ENCODE results near the gene CLTC. TPM values are rescaled to one million over a fixed set of nuclear protein-coding genes. Genes with fewer than 3 reads are reported as not detected.

Gene CLTC
- total and polyA plus RNA-seq, 10 of the 15 experiments (the other 5 are each of a cell fraction or from before 2014, with no cell fraction given) = 77.5 to 188 (median 129) TPM

- TF ChIP-seq RELB (IDR thresholded peaks at IDR 0.05; ENCODE audit: low read depth) (peak; percentile 81), MLLT1 (IDR thresholded peaks at IDR 0.05) (peak; percentile 14; the same call in 1 of the 2 replicates), ATF3 (IDR thresholded peaks at IDR 0.05; ENCODE audit: borderline replicate concordance, extremely low read depth, low read depth, low read length) (no peak), ZNF687 (IDR thresholded peaks at IDR 0.05) (peak; percentile 93), POU2F2 (IDR thresholded peaks at IDR 0.05; ENCODE audit: borderline replicate concordance, low read depth, low read length) (peak; percentile 71; the same call in 2 of the 3 replicates), NRF1 (conservative IDR thresholded peaks at IDR 0.05; ENCODE audit: low read depth, low read length) (no peak), ZNF24 (IDR thresholded peaks at IDR 0.05) (no peak), SPI1 (IDR thresholded peaks at IDR 0.05; ENCODE audit: borderline replicate concordance, insufficient read depth, low read depth, low read length) (peak; percentile 29; the same call in 1 of the 2 replicates), ZBTB40 (IDR thresholded peaks at IDR 0.05; ENCODE audit: borderline replicate concordance) (peak; percentile 97), ASH2L (IDR thresholded peaks at IDR 0.05; ENCODE audit: borderline replicate concordance, low read depth) (0 out of 2 replicates have a peak, but pooled peaks have one; percentile 43), ZBED1 (IDR thresholded peaks at IDR 0.05; ENCODE audit: borderline replicate concordance) (peak; percentile 81; the same call in 1 of the 2 replicates), SREBF1 (IDR thresholded peaks at IDR 0.05; ENCODE audit: low read length) (peak; percentile 82)
Observed at GRCh38 chr17:59707149-59707970, 87.7 kb downstream of the CLTC start, which contains the start of the genes PTRH2 and VMP1 (continued).
